RKO (cell line): ENCODE measurements around the gene EID3.

Experiments
- DNase-seq: peaks from one replicate; pipeline ENCODE4 v3.0.0-alpha.2; 2016; ENCODE audit warnings: low spot score

EID3 gene

GRCh38 chr12:104340177-104340576 lies 36.6 kb downstream of the EID3 start:
- no peak for DNase-seq

- no peak for DNase-seq
Measured at GRCh38 chr12:104340925-104341611, 37.5 kb downstream of the EID3 start.

- no peak for DNase-seq
Measured at GRCh38 chr12:104342147-104342546, 38.6 kb downstream of the EID3 start.

- DNase-seq = no peak
Measured at GRCh38 chr12:104342635-104343249, 39.2 kb downstream of the EID3 start.

- no peak for DNase-seq
Measured at GRCh38 chr12:104344682-104345081, 41.1 kb downstream of the EID3 start.

GRCh38 chr12:104345234-104346066 lies 41.9 kb downstream of the EID3 start:
- DNase-seq = no peak

- no peak for DNase-seq
Measured at GRCh38 chr12:104347374-104348075, 44.0 kb downstream of the EID3 start.

- no peak for DNase-seq
Measured at GRCh38 chr12:104348283-104348993, 44.9 kb downstream of the EID3 start.

GRCh38 chr12:104348994-104349494 lies 45.5 kb downstream of the EID3 start:
- no peak for DNase-seq

- DNase-seq = no peak
Measured at GRCh38 chr12:104350211-104351056, 46.9 kb downstream of the EID3 start.

GRCh38 chr12:104351057-104351983 lies 47.8 kb downstream of the EID3 start:
- DNase-seq = no peak

- no peak for DNase-seq
Measured at GRCh38 chr12:104352106-104352713, 48.7 kb downstream of the EID3 start.

- DNase-seq = no peak
Measured at GRCh38 chr12:104353012-104353981, 49.8 kb downstream of the EID3 start.

GRCh38 chr12:104354167-104354867 lies 50.8 kb downstream of the EID3 start:
- no peak for DNase-seq
